Vagina (tissue), 2 donors: Measurements from ENCODE around the gene ZBTB20. TPM values are rescaled to one million over a fixed set of nuclear protein-coding genes. Genes with fewer than 3 reads are reported as not detected.

Experiments used
- DNase-seq, 2 donors: peaks; one replicate each; pipeline ENCODE4 v3.0.0-alpha.2; 2017; ENCODE audit errors: extremely low spot score in 2 of 2
- H3K27ac ChIP-seq: fragments of 200-600 bp; sonication (generic); one replicate; pipeline ENCODE4 v1.5.1; 2019
- H3K27me3 ChIP-seq: fragments of 200-600 bp; sonication (generic); one replicate; pipeline ENCODE4 v1.5.1; 2019
- H3K36me3 ChIP-seq, 2 donors: fragments of 200-600 bp; sonication (generic); one replicate each; pipeline ENCODE4 v1.5.1; 2017 to 2019
- H3K4me1 ChIP-seq: fragments of 200-600 bp; sonication (generic); one replicate; pipeline ENCODE4 v1.5.1; 2019
- H3K4me3 ChIP-seq, 2 donors: fragments of 200-600 bp; sonication (generic); 1 replicate in 1 of 2; 2 replicates in 1 of 2; pipeline ENCODE4 v1.5.1; 2016 to 2019
- H3K9me3 ChIP-seq: fragments of 200-600 bp; sonication (generic); one replicate; pipeline ENCODE4 v1.5.1; 2019
- POLR2A ChIP-seq, 2 donors: fragments of 450-650 bp; IDR thresholded peaks; one replicate each; pipeline ENCODE4 v1.6.1; 2017; ENCODE audit warnings: antibody characterized with exemption in 2 of 2, mild to moderate bottlenecking in 2 of 2, moderate library complexity in 2 of 2
- POLR2AphosphoS5 ChIP-seq, 2 donors: sonication (generic); formaldehyde crosslinking; IDR thresholded peaks; one replicate each; pipeline ENCODE4 v1.9.0; 2017; ENCODE audit warnings: antibody characterized with exemption in 2 of 2, mild to moderate bottlenecking in 2 of 2, low read depth in 1 of 2; ENCODE audit not compliant: insufficient read depth in 1 of 2
- intact Hi-C: fragments of 100-400 bp; cut with DNase I; formaldehyde crosslinking; loops from one replicate; pipeline ENCODE4 v1.15.1; 2023
- total RNA-seq: library from RNA; depleted of rRNA; stranded (reverse); fragments of >200 nt; gene quantifications from one replicate; pipeline ENCODE4 v1.2.3, GENCODE V29; 2016
- TF ChIP-seq, protein P1 (sequence below), 3 experiments: fragments of 450-650 bp in 2 of 3; fragments of 200-600 bp in 1 of 3; sonication (generic) in 1 of 3; IDR thresholded peaks; one replicate each; pipeline ENCODE4 v1.5.1; 2017 to 2019; ENCODE audit warnings: antibody characterized with exemption in 3 of 3, mild to moderate bottlenecking in 2 of 3, moderate library complexity in 2 of 3

ZBTB20 gene
- total RNA-seq, 1 donor from 2014 or later, result 64.8 TPM

DNA sequence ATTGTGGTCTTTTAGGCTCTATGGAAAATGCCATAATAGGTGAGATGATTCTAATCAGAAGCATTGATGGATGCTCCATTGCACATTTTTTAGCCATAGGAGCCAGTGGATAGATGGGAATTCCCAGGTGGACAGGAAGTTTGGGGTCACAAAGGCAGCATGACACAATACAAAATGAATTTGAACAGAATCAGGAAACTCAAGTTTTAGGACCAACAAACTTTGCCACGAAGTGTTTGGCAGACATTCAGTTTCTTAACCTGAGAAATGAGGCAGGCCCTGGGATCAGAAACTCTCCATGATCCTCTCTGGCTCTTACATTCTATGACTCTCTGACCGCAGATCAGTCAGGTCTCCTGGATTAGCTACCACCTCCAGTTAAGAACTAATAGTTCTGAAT, 577.9 kb downstream of the ZBTB20 start:
- DNase-seq, result no peak
- peaks cover 38% of the 10 kb centered on the region for H3K4me1 ChIP-seq
- TF ChIP-seq POLR2AphosphoS5 (IDR thresholded peaks at IDR 0.05; ENCODE audit: insufficient read depth in 1 of 2, low read depth in 1 of 2) (no peak), POLR2A (IDR thresholded peaks at IDR 0.05) (no peak)
- TF ChIP-seq, protein P1, sequence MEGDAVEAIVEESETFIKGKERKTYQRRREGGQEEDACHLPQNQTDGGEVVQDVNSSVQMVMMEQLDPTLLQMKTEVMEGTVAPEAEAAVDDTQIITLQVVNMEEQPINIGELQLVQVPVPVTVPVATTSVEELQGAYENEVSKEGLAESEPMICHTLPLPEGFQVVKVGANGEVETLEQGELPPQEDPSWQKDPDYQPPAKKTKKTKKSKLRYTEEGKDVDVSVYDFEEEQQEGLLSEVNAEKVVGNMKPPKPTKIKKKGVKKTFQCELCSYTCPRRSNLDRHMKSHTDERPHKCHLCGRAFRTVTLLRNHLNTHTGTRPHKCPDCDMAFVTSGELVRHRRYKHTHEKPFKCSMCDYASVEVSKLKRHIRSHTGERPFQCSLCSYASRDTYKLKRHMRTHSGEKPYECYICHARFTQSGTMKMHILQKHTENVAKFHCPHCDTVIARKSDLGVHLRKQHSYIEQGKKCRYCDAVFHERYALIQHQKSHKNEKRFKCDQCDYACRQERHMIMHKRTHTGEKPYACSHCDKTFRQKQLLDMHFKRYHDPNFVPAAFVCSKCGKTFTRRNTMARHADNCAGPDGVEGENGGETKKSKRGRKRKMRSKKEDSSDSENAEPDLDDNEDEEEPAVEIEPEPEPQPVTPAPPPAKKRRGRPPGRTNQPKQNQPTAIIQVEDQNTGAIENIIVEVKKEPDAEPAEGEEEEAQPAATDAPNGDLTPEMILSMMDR (IDR thresholded peaks at IDR 0.05), result no peak
- no peaks in the 10 kb centered on the region for H3K36me3 ChIP-seq
- no peaks in the 10 kb centered on the region for H3K27me3 ChIP-seq
- no peaks in the 10 kb centered on the region for H3K9me3 ChIP-seq
- no peak overlapping the region for H3K27ac ChIP-seq
- intact Hi-C loops, result no loop called here
- H3K4me3 ChIP-seq, result no peak overlapping the region

DNA sequence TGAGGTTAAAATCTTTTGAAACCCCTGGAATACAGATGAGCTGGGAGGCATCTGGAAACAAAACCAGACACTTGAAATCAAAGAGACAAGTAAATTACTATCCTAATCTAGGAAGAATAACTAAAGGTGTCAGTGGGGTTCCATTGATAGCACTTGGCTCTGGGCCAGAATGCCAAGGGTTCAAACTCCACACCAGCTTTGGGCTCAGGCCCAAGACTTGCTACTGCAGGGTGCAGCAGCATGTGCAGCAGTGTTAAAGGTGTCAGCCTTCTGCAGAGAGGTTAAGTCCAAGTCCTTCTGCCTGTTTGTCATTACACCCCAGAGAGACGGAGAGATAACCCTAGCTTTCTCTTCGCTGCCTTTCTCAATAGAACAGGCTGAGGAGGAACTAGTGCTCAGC, 579.3 kb downstream of the ZBTB20 start:
- Histone ChIP-seq H3K27me3 (no peaks in the 10 kb centered on the region), H3K4me1 (peaks cover 34% of the 10 kb centered on the region), H3K36me3 (no peaks in the 10 kb centered on the region), H3K27ac (no peak overlapping the region), H3K4me3 (no peak overlapping the region), H3K9me3 (no peaks in the 10 kb centered on the region)
- TF ChIP-seq POLR2A (IDR thresholded peaks at IDR 0.05) (no peak), POLR2AphosphoS5 (IDR thresholded peaks at IDR 0.05; ENCODE audit: insufficient read depth in 1 of 2, low read depth in 1 of 2) (no peak)
- TF ChIP-seq, protein P1 (IDR thresholded peaks at IDR 0.05), result no peak
- intact Hi-C loops, result no loop called here
- no peak for DNase-seq

DNA sequence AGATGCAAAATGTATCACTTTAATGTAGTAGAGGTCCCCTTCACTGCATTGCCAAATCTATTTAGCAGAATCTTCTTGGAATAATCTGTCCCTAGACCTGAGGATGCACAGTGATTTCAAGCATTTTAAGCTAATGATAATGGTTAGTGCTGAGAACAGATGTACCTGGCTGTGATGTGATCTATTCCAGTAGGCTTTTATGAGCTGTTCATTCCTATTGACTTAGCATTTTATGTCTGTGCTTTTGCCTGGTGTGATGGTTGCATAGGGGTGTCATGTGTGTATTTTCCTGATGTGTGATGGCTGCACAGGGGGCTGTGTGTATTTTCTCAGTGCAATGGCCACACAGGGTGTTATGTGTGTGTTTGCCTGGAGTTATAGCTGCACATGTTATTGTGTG, 580.3 kb downstream of the ZBTB20 start:
- H3K27me3 ChIP-seq, result no peaks in the 10 kb centered on the region
- no peak overlapping the region for H3K4me3 ChIP-seq
- intact Hi-C loops, result no loop called here
- no peaks in the 10 kb centered on the region for H3K9me3 ChIP-seq
- no peak overlapping the region for H3K27ac ChIP-seq
- H3K4me1 ChIP-seq, result peaks cover 27% of the 10 kb centered on the region
- no peak for DNase-seq
- H3K36me3 ChIP-seq, result no peaks in the 10 kb centered on the region
- TF ChIP-seq, protein P1 (IDR thresholded peaks at IDR 0.05), result no peak
- no peak for TF ChIP-seq POLR2A (IDR thresholded peaks at IDR 0.05)
- TF ChIP-seq POLR2AphosphoS5 (IDR thresholded peaks at IDR 0.05; ENCODE audit: insufficient read depth in 1 of 2, low read depth in 1 of 2), result no peak

DNA sequence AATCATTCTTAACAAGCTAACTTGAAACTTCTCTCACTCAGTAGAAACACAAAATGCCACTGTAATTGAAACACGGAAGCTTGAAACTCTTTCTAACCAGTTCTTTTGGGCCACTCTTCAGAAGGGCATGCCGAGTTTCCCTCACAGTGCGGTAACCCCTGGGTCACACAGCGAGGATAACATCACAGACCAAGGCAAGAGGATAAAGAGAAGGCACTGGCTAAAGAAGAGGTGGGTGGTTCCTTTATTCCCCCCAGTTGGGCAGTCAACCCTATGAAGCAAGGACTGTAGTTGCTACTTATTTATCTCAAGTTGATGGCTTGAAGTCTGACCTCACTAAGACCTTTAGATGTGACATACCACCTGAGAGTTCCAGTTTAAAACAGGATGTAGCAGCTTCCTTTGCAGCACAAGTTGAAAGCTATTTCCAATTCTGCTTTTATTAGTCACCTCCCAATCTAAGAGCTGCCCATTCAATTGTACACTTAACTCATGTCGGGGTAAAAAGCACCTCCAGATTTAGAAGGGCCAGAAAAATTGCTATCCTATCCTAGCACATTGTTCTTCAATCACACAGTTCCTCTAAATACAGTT, 580.8 kb downstream of the ZBTB20 start:
- Histone ChIP-seq H3K4me1 (peaks cover 23% of the 10 kb centered on the region), H3K36me3 (no peaks in the 10 kb centered on the region), H3K9me3 (no peaks in the 10 kb centered on the region), H3K27ac (no peak overlapping the region), H3K4me3 (no peak overlapping the region), H3K27me3 (no peaks in the 10 kb centered on the region)
- intact Hi-C loops, result no loop called here
- TF ChIP-seq POLR2AphosphoS5 (IDR thresholded peaks at IDR 0.05; ENCODE audit: insufficient read depth in 1 of 2, low read depth in 1 of 2) (no peak), POLR2A (IDR thresholded peaks at IDR 0.05) (no peak)
- TF ChIP-seq, protein P1 (IDR thresholded peaks at IDR 0.05), result no peak
- no peak for DNase-seq

DNA sequence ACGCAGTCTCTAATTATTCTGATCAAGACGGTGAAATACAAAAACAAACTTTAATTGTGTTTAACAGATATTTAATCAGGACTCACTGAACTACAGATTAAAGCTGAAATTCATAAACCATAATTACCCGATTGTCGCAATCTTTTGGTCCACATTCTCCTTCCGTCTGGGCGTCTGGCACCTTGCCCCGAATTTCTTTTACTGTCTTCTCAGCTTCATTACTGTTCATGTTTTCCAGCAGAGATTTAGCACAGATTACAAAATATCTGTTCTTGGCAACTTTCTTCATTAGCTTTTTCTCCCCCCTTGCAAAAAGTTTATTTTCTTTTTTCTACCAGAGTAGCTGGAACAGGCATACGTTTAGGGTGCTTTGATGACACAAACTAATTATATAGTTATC, 581.9 kb downstream of the ZBTB20 start:
- no peak overlapping the region for H3K4me3 ChIP-seq
- intact Hi-C loops, result no loop called here
- TF ChIP-seq, protein P1 (IDR thresholded peaks at IDR 0.05), result no peak
- TF ChIP-seq POLR2A (IDR thresholded peaks at IDR 0.05), result no peak
- TF ChIP-seq POLR2AphosphoS5 (IDR thresholded peaks at IDR 0.05; ENCODE audit: insufficient read depth in 1 of 2, low read depth in 1 of 2), result no peak
- DNase-seq, result no peak
- no peaks in the 10 kb centered on the region for H3K27me3 ChIP-seq
- peaks cover 23% of the 10 kb centered on the region for H3K4me1 ChIP-seq
- H3K36me3 ChIP-seq, result no peaks in the 10 kb centered on the region
- no peak overlapping the region for H3K27ac ChIP-seq
- H3K9me3 ChIP-seq, result no peaks in the 10 kb centered on the region
